GM19023 (cell line): ENCODE results near the gene PDIA6.
A peak's percentile ranks its signal among the peaks of the same experiment; 100 is the strongest.

ENCODE experiments used
- ATAC-seq: cut with Tn5 transposase; IDR thresholded peaks from one replicate; pipeline ENCODE4 v1.9.1; 2021; ENCODE audit warnings: mild to moderate bottlenecking, moderate library complexity; ENCODE audit not compliant: unreplicated experiment

The PDIA6 gene

GRCh38 chr2:10812362-10813162 is at the start of gene PDIA6:
Gene PDIA6 (minus strand): TSS chr2:10812785. CDS start chr2:10812696, 89 bp downstream.
- peak; percentile 90 for ATAC-seq

- no peak for ATAC-seq
These were observed 49.7 kb upstream of the PDIA6 start for GRCh38 chr2:10862330-10862729.

- no peak for ATAC-seq
These were observed 49.2 kb upstream of the PDIA6 start for GRCh38 chr2:10861765-10862164.

GRCh38 chr2:10860814-10861325 is 48.3 kb upstream of the PDIA6 start:
- ATAC-seq = no peak

GRCh38 chr2:10860081-10860813 is 47.7 kb upstream of the PDIA6 start:
- no peak for ATAC-seq

- ATAC-seq = no peak
These were observed 46.7 kb upstream of the PDIA6 start for GRCh38 chr2:10859278-10859677.

GRCh38 chr2:10848541-10848940 is 36.0 kb upstream of the PDIA6 start:
- ATAC-seq = no peak

- no peak for ATAC-seq
These were observed 34.4 kb upstream of the PDIA6 start for GRCh38 chr2:10847008-10847407.

GRCh38 chr2:10846110-10846861 is 33.7 kb upstream of the PDIA6 start:
- ATAC-seq = no peak

GRCh38 chr2:10845640-10846039 is 33.1 kb upstream of the PDIA6 start:
- ATAC-seq = no peak

GRCh38 chr2:10844097-10844496 is 31.5 kb upstream of the PDIA6 start:
- no peak for ATAC-seq

GRCh38 chr2:10842506-10842905 is 29.9 kb upstream of the PDIA6 start:
- no peak for ATAC-seq

- ATAC-seq = no peak
These were observed 29.1 kb upstream of the PDIA6 start for GRCh38 chr2:10841547-10842219.

- no peak for ATAC-seq
These were observed 27.2 kb upstream of the PDIA6 start for GRCh38 chr2:10839813-10840212.

- ATAC-seq = no peak
These were observed 26.1 kb upstream of the PDIA6 start for GRCh38 chr2:10838734-10839133.

- no peak for ATAC-seq
These were observed 25.0 kb upstream of the PDIA6 start for GRCh38 chr2:10837298-10838266.

GRCh38 chr2:10835052-10835970 is 22.7 kb upstream of the PDIA6 start:
- ATAC-seq = peak; percentile 73

GRCh38 chr2:10834068-10834655 is 21.6 kb upstream of the PDIA6 start:
- ATAC-seq = no peak
